Measurements from ENCODE around the gene AAK1.

AAK1 gene

DNA sequence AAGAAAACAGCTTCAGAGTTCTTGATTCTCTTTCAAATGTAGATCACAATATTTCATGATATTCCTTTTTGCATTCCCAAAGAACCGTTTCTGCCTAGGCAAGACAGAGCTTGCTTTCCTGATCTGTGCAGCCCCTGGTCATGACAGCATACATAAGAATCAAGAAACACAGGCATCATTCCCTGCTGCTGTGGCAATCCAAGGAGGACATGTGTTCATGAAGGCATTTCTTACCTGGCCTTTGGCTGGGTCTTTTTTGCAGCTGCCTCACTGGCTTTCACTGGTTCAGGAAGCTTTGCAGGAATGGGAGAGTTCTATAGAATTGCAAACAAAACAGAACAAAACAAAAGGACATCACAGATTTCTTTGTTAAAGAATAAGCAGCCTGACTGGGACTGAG is 118.7 kb downstream of the AAK1 start:
- DNase-seq: no peak

DNA sequence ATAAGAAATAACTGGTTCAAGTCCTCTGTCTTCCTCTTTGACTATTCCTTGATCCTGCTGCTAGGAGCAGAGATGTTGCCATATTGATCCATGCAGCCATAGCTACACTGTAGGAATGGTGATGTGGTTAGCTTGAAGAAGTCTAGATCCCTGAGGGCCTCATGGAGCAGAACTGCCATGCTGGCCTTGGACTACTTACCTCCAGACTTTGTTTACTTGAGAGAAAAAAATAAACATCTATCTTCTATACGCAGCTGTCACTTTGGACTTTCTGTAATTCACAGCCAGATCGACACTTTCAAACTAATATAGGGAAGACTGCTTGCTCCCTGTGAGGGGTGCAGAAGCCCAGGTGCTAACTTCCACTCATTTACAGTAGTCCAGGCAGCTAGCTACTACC is 121.8 kb downstream of the AAK1 start:
- no peak for DNase-seq

DNA sequence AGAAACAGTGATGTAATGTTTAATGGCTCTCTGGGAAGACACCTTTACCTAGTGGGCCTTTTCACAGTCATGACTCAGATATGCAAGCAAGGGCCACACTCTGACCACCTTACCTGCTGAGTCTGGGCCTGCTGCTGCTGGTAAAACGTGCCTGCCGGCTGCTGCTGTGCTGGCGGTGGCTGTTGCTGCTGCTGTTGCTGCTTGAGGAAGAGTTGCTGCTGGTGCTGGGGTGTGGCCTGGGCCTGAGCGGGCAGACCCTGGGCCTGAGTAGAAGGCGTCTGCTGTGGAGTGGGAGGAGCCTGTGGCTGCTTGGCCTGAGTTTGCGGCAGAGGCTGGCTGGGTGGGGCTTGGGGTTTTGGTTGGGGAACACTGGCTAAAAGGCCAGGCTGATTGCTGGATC is 124.7 kb downstream of the AAK1 start:
- DNase-seq: no peak

DNA sequence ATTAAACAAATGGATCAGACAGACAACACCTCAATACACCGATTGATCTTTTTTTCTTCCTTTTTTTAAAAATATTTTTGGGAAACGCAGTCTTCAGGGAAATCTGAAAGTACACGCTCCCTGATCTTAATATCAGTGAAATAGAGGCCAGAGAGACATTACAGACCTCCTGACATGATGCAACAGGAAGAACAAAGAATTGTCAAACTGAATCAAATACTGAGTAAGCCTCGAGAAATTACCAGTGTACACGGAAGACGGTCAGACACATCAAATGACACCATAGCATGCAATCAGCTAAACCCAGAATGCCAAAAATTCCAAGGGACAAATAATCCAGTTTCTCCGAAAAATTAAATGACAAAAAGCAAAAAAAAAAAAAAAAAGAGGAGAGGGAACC is 126.1 kb downstream of the AAK1 start:
- no peak for DNase-seq

DNA sequence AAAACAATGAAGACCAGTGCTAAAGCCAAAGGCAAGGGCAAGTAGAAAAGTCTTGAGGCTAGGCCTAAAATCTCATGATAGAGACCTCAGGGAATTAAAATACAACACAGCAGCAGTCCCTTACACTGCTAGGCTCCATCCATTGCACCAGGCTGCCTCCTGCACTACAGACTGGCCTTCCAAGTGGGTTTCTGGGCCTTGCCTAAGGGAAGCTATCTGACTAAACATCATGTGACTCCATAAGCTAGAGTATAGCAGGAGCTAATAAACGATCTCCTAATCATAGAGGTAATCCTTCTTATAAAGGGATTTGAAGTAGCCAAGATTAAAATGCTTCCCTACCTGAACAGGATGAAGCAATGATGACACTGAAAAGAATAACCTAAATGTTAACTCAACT is 128.7 kb downstream of the AAK1 start:
- no peak for DNase-seq

DNA sequence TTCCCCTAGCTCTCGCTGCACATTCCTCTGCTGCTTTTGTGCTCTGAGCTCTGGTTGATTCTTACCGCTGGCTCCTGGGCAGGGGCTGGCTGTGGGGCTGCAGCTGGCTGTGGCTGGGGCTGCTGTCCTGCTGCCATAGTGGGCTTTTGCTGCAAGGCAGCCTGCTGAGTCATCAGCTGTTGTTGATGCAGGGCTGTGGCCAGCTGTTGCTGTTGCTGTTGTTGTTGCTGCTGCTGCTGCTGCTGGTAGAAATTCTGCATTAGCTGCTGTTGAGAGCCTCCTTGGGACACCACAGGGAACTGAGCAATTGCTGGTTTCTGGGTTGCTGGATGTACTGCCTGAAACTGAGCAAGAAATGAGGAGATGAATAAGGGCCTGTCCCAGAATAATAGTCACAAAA is 129.1 kb downstream of the AAK1 start:
- no peak for DNase-seq

DNA sequence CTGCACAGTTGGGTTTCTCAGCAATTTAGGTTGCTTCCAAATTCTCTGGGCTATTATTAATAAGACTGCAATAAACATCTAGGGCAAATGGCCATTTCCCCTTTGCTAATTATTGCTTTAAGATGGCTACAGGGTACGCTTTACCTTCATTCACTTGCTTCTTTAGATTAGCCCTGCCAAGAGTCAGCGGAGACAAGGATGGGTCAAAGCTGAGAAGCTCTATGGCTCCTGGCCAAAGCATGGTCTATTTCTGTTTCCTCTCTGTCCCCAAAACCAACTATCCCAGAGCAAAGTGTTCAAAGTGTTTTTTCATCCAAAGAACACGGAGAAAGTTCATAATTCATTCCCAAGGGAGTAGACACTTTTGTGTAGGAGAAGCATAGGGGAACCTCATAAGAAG is 131.1 kb downstream of the AAK1 start:
- DNase-seq: no peak

DNA sequence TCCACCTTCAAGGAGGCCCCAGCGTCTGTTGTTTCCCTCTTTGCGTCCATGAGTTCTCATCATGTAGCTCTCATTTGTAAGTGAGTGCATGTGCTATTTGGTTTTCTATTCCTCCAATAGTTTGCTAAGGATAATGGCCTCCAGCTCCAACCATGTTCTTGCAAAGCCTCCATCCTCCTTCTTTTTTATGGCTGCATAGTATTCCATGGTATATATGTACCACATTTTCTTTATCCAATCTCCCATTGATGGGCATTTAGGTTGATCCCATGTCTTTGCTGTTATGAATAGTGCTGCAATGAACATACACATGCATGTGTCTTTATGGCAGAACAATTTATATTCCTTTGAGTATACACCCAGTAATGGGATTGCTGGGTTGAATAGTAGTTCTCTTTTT is 133.3 kb downstream of the AAK1 start:
- no peak for DNase-seq

DNA sequence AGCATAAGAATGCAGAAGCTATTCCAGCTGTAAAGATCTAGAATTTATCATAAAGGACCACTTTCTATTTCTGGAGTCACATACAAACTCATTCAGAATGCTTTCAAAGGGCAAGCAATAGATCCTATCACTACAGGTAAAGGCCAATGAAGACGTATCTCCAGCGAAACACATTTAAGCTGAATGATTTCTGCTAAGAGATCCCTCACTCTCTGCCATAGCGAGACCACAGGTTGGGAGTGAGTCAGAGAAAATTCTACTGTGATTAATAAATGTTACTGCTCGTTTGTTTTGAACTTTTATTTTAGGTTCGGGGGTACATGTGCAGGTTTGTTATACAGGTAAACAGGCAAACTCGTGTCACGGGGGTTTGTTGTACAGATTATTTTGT is 133.8 kb downstream of the AAK1 start:
- DNase-seq: no peak

DNA sequence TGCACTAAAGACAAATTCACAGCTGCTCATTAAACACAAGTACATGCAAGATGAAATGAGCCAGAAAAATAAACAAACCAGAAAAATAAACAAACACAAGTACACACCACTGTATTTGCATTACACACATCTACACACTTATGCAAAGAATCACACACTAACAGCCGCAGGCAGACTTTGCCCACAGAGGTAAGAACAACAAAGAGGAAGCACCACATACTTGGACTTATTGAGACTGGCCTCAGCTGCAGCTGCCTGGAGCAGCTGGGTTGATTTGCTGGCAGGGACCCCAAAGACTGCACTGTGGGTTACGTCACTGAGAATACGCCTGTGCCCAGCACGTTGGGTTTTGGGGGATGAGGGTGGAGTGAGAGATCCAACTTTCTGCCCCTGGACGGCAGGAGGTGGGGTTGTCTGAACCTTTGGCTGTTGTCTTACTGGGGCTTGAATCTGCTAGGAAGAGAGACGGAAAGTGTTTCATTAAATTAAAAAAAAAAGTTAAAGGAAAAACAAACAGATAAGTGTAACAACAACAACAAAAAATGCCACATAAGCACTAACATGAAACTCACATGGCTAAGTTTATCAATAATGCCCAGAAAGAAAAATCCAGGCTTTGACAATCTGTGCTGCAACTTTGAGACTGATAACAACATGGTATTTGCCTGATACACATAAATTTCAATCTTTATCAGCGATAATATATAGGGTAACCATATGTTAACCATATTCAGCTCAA is 134.4 kb downstream of the AAK1 start:
- DNase-seq: no peak

DNA sequence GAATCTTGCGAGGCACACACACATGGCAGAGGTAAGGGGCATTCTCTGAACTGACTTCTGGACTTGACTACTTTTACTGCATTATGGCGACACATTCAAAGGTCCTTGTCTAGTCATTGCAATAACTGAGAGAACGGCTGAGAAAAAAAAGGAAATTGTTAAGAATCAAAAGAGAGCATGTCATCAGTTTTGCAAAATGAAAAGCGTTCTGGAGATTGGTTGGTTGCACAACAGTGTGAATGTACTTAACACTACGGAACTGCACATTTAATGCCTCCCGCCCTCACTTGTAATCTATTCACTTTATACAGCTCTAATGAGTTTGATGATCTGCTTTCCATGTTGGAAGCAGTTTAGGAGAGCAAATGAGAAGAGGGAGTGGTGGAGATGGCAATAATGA is 137.8 kb downstream of the AAK1 start:
- DNase-seq: no peak

DNA sequence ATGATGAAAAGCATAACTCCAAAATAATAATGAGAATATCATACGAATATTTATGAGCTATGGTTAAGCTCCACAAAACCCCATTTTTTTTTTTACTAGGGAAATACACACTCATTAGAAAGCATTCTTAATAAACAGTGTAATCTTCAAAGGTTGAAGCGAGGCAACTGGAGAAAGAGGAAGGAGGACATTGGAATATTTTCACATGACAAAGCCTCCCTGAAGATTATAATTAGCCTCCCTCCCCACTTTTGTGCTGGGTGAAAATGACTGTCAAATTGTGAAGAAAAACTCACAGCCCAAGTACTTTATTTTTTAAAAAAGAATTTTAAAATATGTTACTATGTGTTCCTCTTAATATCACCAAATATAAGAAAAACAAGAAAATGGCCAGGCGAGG is 142.2 kb downstream of the AAK1 start:
- DNase-seq: no peak

DNA sequence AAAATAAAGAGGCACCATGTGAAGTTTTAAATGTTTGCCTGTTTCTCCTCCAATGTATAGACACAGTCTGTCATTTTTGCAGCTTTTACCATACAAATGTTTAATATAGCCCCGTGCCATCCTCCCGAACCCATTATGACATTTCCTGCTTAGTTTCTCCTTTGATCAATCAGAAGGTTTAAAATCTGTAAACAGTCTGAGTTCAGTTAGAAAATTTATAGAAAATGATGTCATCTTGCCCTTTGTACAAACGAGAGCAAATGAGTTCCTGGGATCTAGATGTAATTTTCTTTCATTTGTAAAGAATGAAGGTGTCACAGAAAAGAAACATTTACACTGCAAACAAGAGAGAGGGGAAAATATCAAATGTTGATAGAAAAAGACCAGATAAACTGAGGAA is 143.6 kb downstream of the AAK1 start:
- no peak for DNase-seq

DNA sequence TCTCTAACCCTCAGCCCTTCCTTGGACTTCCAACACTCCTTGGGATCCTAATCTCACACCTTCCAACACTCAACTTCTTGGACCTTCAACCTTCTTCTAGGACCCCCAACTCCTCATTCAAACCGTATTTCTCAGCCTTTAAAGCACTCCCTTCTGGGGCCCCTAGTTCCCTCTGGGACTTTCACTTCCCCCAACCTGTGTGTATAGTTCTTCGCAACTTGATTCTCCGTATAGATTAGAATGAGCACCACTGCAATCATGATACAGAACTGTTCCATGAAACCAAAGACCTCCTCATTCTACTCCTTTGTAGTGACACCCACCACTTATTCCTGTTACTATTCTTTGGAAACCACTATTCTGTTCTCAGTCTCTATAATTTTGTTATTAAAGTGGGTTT is 144.3 kb downstream of the AAK1 start:
- DNase-seq: no peak

DNA sequence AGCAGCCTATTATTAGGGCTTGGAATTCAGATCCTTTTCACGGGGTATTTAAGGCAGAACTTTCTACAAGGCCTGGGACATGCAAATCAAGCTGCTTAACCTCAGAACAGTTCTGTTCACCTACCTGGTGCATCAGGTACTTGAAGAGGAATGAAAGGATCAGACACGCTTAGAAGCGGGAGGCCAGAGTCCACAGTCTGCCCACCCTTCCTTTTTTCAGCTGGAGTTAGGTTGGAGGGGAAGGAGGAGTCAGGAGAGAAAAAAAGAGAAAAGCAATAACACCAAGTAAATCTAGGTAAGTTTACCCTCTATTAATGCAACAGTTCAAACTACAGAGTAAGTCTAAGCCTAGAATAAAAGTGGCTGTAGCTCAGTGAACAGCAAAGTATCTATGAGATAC is 147.7 kb downstream of the AAK1 start:
- DNase-seq: no peak

DNA sequence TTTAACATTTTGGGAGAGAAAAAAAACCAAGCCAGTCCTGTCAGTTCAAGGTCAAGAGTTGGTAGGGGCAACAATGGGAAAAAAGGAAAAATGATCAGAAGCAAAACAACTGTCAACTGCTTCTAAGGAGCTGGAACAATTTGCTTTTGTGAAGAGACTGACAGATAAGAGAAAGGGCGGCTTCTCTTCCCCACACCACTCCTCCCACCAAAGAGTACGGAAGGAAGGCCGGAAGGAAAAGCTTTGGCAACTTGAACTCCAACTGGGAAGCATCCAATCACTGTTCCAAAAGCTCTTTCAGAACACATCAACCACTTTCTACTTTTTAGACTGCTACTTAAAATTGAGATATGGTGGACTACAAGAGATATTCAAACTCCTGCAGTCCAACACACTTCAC is 148.5 kb downstream of the AAK1 start:
- no peak for DNase-seq

DNA sequence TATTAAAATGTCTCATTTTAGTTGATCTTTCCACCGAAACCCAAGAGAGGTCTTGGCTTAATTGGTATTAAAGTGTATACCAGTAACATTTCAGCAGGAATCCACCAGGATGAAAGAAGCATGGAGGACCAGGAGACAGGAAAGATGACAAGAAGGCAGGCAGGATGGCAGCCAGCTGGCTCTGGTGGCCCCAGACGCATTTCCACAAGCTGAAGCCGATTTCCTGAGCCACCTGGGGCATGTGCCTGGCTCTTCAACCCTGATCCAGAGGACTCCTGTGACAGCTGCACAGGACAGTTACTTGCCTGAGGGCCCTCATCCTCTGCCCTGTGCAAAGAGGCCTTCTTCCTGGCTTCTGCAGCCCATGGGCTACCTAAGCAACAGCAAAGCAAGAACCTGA is 149.4 kb downstream of the AAK1 start:
- no peak for DNase-seq

DNA sequence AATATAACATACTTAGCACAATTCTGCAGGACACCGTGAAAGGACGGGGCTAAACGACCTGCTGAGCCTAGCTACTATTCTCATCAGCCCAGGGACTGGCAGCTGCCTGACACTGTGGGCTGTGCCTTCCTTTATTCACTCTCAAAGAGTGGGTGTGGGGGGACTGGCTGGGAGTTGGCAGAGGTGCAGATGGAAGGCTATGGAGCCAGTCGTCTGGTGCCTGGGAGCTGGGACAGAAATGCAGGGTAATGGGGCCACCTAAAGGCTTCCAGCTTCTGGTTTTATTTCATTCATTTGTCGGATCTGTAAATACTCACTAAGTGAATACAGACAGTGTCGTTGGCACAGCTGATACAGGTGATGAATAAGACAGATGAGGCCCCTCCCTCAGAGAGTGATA is 150.3 kb downstream of the AAK1 start:
- DNase-seq: no peak

DNA sequence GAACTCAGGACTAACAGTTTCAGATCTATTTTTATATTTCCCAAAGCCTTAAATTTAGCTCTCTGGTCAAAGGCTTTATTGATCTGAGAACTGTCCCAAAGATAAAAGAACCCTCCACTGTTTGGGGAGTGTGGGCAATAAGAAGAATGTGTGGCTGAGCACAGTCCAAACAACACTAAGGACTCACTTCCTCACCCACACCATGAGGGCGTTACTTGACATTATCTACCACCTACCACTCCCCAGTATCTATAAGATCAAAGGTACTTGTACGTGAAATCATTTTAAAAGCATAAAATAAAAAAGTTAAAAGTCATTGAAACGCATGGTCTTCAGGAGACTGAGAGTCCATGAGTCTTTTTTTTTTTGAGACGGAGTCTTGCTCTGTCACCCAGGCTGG is 151.7 kb downstream of the AAK1 start:
- DNase-seq: no peak

DNA sequence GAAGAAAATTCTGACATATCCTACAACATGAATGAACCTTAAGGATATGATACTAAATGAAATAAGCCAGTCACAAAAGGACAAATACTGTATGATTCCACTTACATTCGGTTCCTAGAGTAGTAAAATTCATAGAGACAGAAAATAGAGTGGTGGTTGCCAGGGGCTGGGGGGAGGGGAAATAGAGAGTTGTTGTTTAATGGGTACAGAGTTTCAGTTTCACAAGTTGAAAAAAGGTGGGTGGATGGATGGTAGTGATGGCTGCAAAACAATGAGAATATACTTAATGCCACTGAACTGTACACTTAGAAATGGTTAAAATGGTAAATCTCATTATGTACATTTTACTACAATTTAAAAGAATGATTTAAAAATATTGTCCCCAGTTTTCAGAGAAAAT is 153.1 kb downstream of the AAK1 start:
- no peak for DNase-seq

DNA sequence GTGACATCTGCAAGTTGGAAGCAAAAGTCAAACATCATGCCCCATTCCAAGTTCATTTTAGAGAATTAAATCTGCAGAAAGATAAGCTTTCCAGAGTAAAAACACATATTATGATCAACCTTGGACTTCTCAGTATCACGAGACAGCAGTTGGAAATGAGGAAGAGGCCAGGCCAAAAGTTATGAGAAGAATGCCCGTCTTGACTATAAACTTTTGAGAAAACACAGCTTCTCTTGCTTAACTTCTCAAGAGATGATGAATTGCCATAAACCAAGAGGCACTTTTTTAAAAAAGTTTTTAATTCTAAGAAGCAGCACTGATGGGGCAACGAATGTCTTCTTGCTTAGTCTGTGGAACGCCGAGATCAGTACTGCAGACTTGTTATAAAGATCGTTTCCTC is 153.7 kb downstream of the AAK1 start:
- DNase-seq: no peak

DNA sequence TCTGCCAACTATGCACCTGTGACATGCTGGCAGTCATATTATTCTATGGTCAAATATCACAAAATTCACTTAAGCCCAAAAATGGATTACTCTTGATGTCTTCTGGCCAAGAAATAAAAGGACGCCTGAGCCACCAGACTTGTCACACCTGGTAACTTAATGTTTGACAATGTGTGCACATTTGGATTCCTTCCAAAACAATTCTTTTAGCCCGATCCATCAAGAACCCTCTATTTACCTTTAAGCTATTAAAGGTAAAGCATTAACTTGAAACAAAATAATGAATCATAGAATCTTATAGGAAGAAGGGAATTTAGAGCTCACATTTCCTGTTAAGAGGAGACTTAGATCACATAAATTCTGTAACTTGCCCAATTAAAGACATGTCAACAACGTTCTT is 159.8 kb downstream of the AAK1 start:
- no peak for DNase-seq

DNA sequence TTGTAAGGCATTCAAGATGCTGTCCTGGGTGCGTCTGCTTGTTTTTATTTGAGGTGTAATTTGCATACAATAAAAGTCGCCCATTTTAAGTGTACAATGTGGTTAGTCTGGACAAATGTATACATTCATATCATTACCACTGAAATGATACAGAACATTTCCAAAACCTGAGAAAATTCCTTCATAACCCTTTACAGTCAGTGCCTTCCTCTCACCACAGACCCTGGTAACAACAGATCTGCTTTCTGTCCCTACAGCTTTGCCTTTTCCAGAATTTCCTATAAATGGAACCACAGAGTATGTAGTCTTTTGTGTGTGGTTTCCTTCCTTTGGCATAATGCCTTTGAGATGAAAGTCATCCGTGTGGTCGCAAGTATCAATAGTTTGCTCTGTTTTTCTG is 160.5 kb downstream of the AAK1 start:
- no peak for DNase-seq

DNA sequence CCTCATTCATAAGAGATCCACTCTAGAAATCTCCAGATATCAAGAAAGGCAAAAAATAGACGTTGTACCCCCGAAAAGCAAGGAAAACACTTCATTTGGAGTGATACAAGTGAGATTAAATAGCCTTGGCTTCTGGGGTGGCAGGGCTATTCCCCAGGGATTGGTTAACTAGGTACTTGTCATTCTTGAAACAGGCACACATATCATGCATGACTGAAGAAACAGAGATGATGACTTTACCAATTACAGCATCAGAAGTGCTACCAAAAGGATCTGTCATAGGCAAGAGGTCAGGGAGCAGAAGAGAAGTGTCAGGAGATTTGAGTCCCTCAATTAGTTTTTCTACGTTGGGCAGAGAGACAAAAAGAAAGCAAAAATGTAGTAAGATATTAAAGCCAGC is 161.1 kb downstream of the AAK1 start:
- no peak for DNase-seq

DNA sequence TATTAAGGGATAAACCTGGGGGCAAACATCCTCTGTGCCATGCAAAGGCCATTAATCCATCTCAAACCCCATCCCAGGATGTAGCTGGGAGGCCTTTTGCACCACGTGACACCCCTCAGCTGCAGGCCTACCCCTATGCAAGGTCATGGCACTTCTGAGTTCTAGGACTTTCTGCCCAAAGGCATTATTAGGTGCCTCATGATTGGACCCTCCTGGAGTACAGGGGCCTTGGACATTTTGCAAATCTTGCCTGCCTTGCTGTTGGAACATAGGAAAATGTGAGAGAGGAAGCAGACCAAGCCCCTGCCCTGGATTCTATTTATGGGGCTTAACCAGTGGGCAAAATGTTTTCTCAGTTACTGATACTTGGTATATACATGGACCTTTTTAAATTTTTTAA is 162.1 kb downstream of the AAK1 start:
- DNase-seq: no peak

DNA sequence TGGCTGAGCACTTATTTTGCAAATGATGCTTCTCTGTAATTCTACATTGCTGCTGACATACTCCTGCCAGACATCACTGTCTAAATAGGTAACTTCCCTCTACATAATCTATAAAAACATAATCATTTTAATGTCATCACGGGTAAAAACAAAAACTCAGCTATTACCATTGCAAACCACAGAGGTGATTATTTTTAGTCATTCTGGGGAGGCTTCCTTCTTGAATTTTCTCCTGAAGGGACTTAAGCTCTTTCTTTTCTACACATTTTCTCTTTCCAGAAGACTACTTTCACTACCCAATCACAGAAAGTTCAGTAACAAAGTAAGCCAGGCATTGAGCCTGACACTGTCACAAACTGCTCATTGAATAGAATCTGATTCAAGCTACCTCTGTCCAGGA is 165.9 kb downstream of the AAK1 start:
- DNase-seq: no peak

All from stimulated activated CD4-positive, alpha-beta T cell treated with anti-CD3 and anti-CD28 coated beads, Interleukin-4, amount 100 ng/mL, for 4 hours (primary cell).